HEK293 (cell line): ENCODE measurements around the gene PHC3.

Source experiments
- CTCF ChIA-PET: fragments of 350-600 bp; formaldehyde crosslinking; extraction: SDS; loops from one replicate; lab custom pipeline; 2021; ENCODE audit warnings: antibody characterized with exemption; lab: Yijun Ruan, JAX
- POLR2A ChIA-PET: fragments of 300-600 bp; formaldehyde crosslinking; extraction: SDS; loops from one replicate; lab custom pipeline; 2020; ENCODE audit warnings: antibody characterized with exemption, inconsistent platforms; lab: Yijun Ruan, JAX
- H3K27ac ChIP-seq: fragments of 200-500 bp; sonication (Bioruptor generic); 2 replicates; pipeline ENCODE4 v1.5.1; 2014; ENCODE audit warnings: low read depth, low read length, control low read depth, inconsistent platforms; ENCODE audit errors: extremely low read depth
- H3K36me3 ChIP-seq, 2 experiments: fragments of 200-500 bp in 1 of 2; sonication (Bioruptor generic) in 1 of 2; 1 replicate in 1 of 2; 2 replicates in 1 of 2; pipeline ENCODE4 v1.5.1; 2014 to 2017; ENCODE audit warnings: inconsistent platforms in 2 of 2, low read length in 2 of 2; ENCODE audit not compliant: control insufficient read depth in 2 of 2, insufficient read depth in 1 of 2
- H3K4me1 ChIP-seq: fragments of 200-500 bp; sonication (Bioruptor generic); 2 replicates; pipeline ENCODE4 v1.5.1; 2014; ENCODE audit warnings: mild to moderate bottlenecking, low read length, inconsistent platforms; ENCODE audit not compliant: control insufficient read depth, insufficient read depth
- H3K4me3 ChIP-seq: 2 replicates; pipeline ENCODE4 v1.5.1; 2011; ENCODE audit warnings: low read depth, mild to moderate bottlenecking, control low read depth, low read length, moderate library complexity
- H3K9me3 ChIP-seq: fragments of 200-500 bp; sonication (Bioruptor generic); 2 replicates; pipeline ENCODE4 v1.5.1; 2014; ENCODE audit warnings: low read depth, low read length, inconsistent platforms; ENCODE audit not compliant: control insufficient read depth, insufficient read depth
- HIC1 ChIP-seq: fragments of 450-650 bp; formaldehyde crosslinking; IDR thresholded peaks from 2 replicates; pipeline ENCODE4 v1.5.1; 2016; ENCODE audit warnings: missing biosample characterization, missing genetic modification characterization
- TRIM28 ChIP-seq: IDR thresholded peaks from 2 replicates; pipeline ENCODE4 v1.6.1; 2011; ENCODE audit warnings: low read length, control low read depth, borderline replicate concordance
- YY1 ChIP-seq: fragments of 450-650 bp; formaldehyde crosslinking; IDR thresholded peaks from 2 replicates; pipeline ENCODE4 v1.5.1; 2018; ENCODE audit warnings: missing biosample characterization, missing genetic modification characterization
- ZBTB11 ChIP-seq: fragments of 450-650 bp; formaldehyde crosslinking; conservative IDR thresholded peaks from 2 replicates; pipeline ENCODE4 v1.5.1; 2016; ENCODE audit warnings: low read depth, missing biosample characterization, missing genetic modification characterization
- ZBTB17 ChIP-seq: fragments of 450-650 bp; formaldehyde crosslinking; IDR thresholded peaks from 2 replicates; pipeline ENCODE4 v1.5.1; 2016; ENCODE audit warnings: missing biosample characterization, missing genetic modification characterization
- ZBTB44 ChIP-seq: fragments of 450-650 bp; IDR thresholded peaks from 2 replicates; pipeline ENCODE4 v1.5.1; 2018; ENCODE audit warnings: missing biosample characterization, mild to moderate bottlenecking, missing genetic modification characterization
- ZNF148 ChIP-seq: fragments of 450-650 bp; formaldehyde crosslinking; IDR thresholded peaks from 2 replicates; pipeline ENCODE4 v1.5.0; 2017; ENCODE audit warnings: missing biosample characterization, missing genetic modification characterization, borderline replicate concordance
- ZNF169 ChIP-seq: fragments of 450-650 bp; formaldehyde crosslinking; IDR thresholded peaks from 2 replicates; pipeline ENCODE4 v1.5.1; 2016; ENCODE audit warnings: missing biosample characterization, missing genetic modification characterization
- ZNF175 ChIP-seq: fragments of 450-650 bp; formaldehyde crosslinking; IDR thresholded peaks from 2 replicates; pipeline ENCODE4 v1.5.1; 2016; ENCODE audit warnings: missing biosample characterization, missing genetic modification characterization
- ZNF19 ChIP-seq: fragments of 450-650 bp; formaldehyde crosslinking; IDR thresholded peaks from 2 replicates; pipeline ENCODE4; 2016; ENCODE audit warnings: missing biosample characterization, missing genetic modification characterization, low read depth
- ZNF2 ChIP-seq: fragments of 450-650 bp; formaldehyde crosslinking; IDR thresholded peaks from 2 replicates; pipeline ENCODE4 v1.5.1; 2016; ENCODE audit warnings: missing biosample characterization, missing genetic modification characterization
- ZNF214 ChIP-seq: fragments of 450-650 bp; formaldehyde crosslinking; IDR thresholded peaks from 2 replicates; pipeline ENCODE4 v1.5.1; 2017; ENCODE audit warnings: missing biosample characterization, mild to moderate bottlenecking, missing genetic modification characterization, borderline replicate concordance
- ZNF449 ChIP-seq: fragments of 450-650 bp; formaldehyde crosslinking; IDR thresholded peaks from 2 replicates; pipeline ENCODE4 v1.5.1; 2017; ENCODE audit warnings: missing biosample characterization, mild to moderate bottlenecking, missing genetic modification characterization, moderate library complexity
- ZNF473 ChIP-seq: fragments of 450-650 bp; formaldehyde crosslinking; IDR thresholded peaks from 2 replicates; pipeline ENCODE4 v1.5.1; 2017; ENCODE audit warnings: missing biosample characterization, missing genetic modification characterization
- ZNF585B ChIP-seq: fragments of 450-650 bp; formaldehyde crosslinking; IDR thresholded peaks from 2 replicates; pipeline ENCODE4 v1.5.1; 2016; ENCODE audit warnings: missing biosample characterization, missing genetic modification characterization
- ZSCAN23 ChIP-seq: fragments of 450-650 bp; formaldehyde crosslinking; IDR thresholded peaks from 2 replicates; pipeline ENCODE4 v1.5.1; 2016; ENCODE audit warnings: missing biosample characterization, missing genetic modification characterization

The PHC3 gene

DNA sequence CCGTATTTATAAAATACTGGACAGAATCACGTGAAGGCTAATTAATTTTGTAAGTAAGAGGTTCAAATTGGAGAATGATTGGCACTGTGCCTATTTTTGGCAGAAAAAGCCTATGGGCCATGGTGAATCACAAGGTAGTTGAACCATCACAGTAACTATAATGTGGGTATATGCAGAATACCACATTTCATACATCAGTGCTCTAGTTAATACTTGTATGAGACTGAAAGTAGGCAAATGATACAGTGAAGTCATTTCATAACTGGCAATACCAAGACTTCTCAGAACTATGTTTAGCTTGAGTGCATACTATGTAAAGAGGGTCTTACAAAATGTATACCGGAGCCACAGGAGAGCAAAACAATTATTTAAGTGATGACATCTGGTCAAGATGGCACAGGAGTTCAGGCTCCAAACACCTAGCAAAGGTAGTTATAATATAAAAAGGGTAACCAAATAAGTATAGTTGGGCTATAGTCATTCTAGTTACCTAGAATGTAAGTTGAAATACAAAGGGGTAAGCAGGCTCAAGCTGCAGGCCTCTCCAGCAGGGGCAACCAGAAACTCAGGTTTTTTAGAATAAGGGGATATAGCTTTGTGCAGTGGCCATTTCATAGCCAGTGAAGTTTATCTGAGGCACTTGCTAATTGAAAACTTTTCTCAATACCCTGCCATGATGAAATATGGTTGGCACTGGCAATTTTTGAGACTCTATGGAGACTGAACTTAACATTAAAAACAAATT, 124.7 kb downstream of the PHC3 start (continued):
- no peak for TF ChIP-seq ZNF449 (tag by site-specific recombination)
- no peak for TF ChIP-seq ZNF148

GRCh38 chr3:170055209-170055608, 126.3 kb downstream of the PHC3 start:
- no peaks in the 10 kb centered on the region for H3K36me3 ChIP-seq
- ChIA-PET CTCF (no interaction called here), POLR2A (no interaction called here)
- TF ChIP-seq ZNF175 (tag by site-specific recombination): no peak
- TF ChIP-seq ZBTB11 (tag by site-specific recombination): no peak
- TF ChIP-seq TRIM28: no peak
- no peak for TF ChIP-seq ZNF169 (tag by site-specific recombination)
- no peak for TF ChIP-seq ZNF585B (tag by site-specific recombination)
- no peak for TF ChIP-seq HIC1
- no peak for TF ChIP-seq ZSCAN23
- TF ChIP-seq ZBTB44: no peak
- TF ChIP-seq ZNF214 (tag by site-specific recombination): no peak
- no peak for TF ChIP-seq ZNF2 (tag by site-specific recombination)
- no peak for TF ChIP-seq YY1 (tag by site-specific recombination)
- TF ChIP-seq ZNF473 (tag by site-specific recombination): no peak
- no peak for TF ChIP-seq ZNF19
- TF ChIP-seq ZBTB17 (tag by site-specific recombination): no peak
- H3K4me3 ChIP-seq: no peak overlapping the region
- no peak overlapping the region for H3K27ac ChIP-seq
- no peaks in the 10 kb centered on the region for H3K4me1 ChIP-seq
- no peaks in the 10 kb centered on the region for H3K9me3 ChIP-seq
